Femur (tissue), 1 donor: ENCODE measurements around the gene WWC1.
A peak's percentile ranks its signal among the peaks of the same experiment; 100 is the strongest.

Experiments
- DNase-seq: peaks from one replicate; pipeline ENCODE4 v3.0.0-alpha.2; 2017

Gene WWC1

GRCh38 chr5:168365581-168366081 is 74.2 kb downstream of the WWC1 start:
- no peak for DNase-seq

GRCh38 chr5:168366116-168366515 is 74.7 kb downstream of the WWC1 start:
- DNase-seq, result no peak

DNA sequence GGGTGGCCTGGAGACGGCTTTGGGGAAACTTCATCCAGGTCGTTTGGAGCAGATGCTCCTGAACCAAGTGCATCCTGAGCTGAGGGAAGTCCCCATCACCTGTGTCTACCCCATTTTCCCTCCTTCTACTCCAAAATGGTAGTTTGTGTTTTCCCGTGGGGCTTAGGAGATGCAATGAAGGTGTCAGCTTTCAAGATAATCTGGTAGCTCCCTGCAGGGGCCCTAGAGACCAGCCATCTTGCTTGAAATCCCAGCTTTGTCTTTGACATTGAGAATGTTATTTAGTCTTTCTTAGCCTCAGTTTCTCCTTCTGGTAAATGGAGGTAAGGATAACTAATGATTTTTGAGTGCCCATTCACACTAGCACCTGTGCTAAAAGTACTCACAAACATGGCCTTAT is 77.4 kb downstream of the WWC1 start:
- DNase-seq, result no peak

- no peak for DNase-seq
Measured at GRCh38 chr5:168370831-168371230, 79.4 kb downstream of the WWC1 start.

GRCh38 chr5:168372356-168372946 is 81.0 kb downstream of the WWC1 start:
- no peak for DNase-seq

- DNase-seq, result no peak
Measured at GRCh38 chr5:168374532-168374931, 83.1 kb downstream of the WWC1 start.

DNA sequence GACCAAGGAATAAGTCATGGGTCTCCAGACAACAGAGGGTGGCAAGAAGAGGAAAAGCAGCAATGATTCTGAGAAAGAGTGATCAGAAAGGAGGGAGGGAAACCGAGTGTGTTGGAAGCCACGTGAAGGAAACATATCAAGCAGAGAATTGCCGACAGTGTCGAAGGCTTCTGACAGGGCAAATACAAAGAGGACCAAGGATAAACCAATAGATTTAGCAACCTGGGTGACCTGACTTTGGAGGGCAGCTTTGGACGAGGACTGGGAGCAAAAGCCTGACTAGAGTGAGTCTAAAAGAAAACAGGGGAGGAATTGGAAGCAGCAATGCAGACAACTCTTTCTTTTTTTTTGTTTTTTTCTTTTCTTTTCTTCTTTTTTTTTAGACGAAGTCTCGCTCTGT is 83.8 kb downstream of the WWC1 start:
- DNase-seq, result no peak

DNA sequence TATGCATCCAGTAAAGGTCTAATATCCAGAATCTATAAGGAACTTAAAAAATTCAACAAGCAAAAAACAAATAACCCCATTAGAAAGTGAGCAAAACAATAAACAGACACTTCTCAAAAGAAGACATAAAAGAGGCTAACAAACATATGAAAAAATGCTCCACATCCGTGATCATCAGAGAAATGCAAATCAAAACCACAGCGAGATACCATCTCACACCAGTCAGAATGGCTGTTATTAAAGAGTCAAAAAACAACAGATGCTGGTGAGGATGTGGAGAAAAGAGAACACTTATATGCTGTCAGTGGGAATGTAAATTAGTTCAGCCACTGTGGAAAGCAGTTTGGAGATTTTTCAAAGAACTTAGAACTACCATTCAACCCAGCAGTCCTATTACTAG is 86.1 kb downstream of the WWC1 start:
- no peak for DNase-seq

DNA sequence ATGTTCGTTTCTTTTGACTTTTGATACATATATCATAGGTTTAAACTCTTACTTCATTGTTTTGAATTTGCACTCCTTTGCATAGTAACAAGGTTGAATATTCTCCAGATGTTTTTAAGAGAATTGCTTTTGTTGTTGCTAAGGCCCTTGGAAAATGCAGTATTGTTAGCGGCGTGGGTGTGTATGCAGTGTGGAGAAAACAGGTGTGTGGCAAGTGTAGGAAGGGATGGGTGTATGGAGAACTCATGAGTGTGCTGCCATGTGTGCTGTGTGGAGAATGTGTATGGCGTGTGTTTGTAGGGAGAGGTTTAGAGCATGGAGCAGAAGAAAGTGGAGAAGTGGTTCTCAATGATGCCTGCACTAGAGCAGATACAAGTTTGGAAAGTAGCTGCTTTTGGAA is 87.3 kb downstream of the WWC1 start:
- DNase-seq, result no peak

DNA sequence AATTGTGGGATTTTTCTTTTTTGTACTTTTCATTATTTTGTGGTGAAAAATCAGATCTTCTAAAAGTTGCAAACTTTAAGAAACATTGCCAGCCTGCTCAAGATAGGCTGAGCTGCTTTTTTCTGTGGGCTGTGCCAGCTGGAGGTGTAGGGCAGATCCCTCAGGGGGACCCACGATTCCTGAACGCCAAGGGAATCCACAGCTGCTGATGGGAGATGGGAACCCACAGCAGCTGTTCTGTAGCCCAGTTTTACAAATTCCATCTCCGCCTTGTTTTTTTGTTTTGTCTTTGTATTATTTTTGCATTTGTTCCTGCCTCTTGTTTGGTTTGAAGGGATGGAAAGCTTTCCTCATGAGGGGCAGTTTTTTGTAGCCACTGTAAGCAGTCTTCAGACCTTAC is 91.0 kb downstream of the WWC1 start:
- no peak for DNase-seq

- DNase-seq, result no peak
Measured at GRCh38 chr5:168390491-168390890, 99.0 kb downstream of the WWC1 start.

- DNase-seq, result no peak
Measured at GRCh38 chr5:168393773-168394172, 102.3 kb downstream of the WWC1 start.

GRCh38 chr5:168400429-168401220 is 109.2 kb downstream of the WWC1 start:
- DNase-seq, result no peak

GRCh38 chr5:168401226-168401625 is 109.8 kb downstream of the WWC1 start:
- DNase-seq, result no peak

DNA sequence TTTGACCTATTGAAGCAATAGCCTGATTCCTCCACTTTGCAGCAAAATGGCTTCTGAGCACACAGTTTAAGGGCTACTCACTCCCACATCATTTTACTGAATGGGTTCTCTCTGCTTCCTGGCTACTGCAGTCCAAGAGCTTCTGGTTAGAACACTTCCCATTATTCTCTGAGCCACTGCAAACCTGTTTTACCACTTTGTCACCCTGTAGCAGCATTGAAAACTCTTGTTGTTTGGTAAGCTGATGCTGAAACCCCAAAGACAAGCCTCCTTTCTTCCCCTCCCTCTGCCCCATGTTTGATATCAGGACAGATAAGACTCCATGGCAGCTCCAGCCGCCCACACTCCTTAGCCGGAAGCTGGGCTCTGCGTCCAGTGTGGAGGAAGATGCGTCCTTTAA is 110.4 kb downstream of the WWC1 start:
- no peak for DNase-seq

GRCh38 chr5:168404365-168404764 is 112.9 kb downstream of the WWC1 start:
- DNase-seq, result peak; percentile 31

- no peak for DNase-seq
Measured at GRCh38 chr5:168407211-168407610, 115.8 kb downstream of the WWC1 start.

- DNase-seq, result peak; percentile 59
Measured at GRCh38 chr5:168408561-168409305, 117.3 kb downstream of the WWC1 start.

- DNase-seq, result peak; percentile 50
Measured at GRCh38 chr5:168409591-168410458, 118.4 kb downstream of the WWC1 start.

DNA sequence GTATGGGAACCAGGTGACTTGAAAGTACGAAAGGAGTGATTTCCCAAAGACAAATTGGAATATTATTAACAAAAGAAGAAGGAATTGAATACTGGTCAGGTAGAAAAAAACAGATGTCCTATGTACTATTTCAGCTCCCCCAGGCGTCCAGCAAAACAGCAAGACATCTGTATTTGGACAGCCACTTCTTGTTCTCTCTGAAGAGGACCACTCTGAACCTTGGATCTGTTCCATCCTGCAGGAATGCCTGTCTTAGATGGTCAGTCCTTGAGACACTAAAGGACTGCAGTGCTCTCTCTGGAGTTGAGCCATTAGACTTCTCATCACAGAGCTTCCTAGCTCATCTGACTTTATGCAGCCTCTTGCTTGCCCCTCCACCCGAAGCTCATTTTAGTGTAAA is 120.4 kb downstream of the WWC1 start:
- no peak for DNase-seq

DNA sequence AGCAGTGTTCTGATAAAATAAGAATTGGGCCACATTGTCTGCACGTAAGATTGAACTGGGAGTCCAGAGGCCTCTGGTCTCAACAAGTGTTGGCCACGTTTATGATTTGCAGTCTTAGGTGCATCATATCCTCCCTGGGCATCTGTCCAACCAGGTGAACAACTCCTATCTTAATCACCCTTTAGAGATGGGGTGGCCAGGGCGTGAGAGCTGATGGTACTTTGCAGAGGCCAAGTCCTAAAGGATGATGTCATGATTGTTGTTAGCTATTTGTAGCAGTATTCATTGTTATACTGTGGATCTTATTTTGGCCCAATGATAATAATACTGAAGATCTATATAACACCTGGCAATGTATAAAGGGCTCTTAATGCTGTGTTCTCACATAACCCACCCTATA is 121.6 kb downstream of the WWC1 start:
- DNase-seq, result no peak

- no peak for DNase-seq
Measured at GRCh38 chr5:168413596-168413995, 122.2 kb downstream of the WWC1 start.

DNA sequence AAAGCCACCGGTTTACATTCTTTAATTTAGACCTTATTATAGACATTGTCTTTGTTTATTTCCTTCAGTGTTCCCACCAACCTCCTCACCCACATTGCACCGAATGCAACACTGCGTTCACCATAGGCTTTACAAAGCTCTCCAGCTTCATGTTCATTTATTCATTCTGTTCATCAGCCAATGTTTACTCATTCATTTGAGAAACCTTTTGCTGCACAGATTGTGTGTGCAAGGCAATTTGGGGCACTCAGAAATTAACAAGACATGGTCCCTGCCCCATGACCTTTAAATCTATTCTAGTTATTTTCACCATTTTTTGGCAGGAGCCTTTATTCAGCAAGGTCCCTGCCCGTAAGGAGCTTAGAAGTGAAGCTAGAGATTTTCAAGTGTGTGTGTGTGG is 124.0 kb downstream of the WWC1 start:
- no peak for DNase-seq
